MG63 (cell line): Measurements from ENCODE around the gene ECHDC3. TPM values are rescaled to one million over a fixed set of nuclear protein-coding genes. Genes with fewer than 3 reads are reported as not detected.
"Not testable (repeated sequence)": the region's sequence is repeated elsewhere in the genome, so short reads cannot be mapped to it uniquely, and the experiment has no call there.

ENCODE experiments used
- DNase-seq: peaks from one replicate; pipeline ENCODE4 v3.0.0-alpha.2; 2020
- H3K27me3 ChIP-seq: fragments of 250-450 bp; sonication (Bioruptor Pico); 2 replicates; pipeline ENCODE4 v1.5.1; 2020; ENCODE audit warnings: mild to moderate bottlenecking, moderate library complexity
- H3K36me3 ChIP-seq: fragments of 250-450 bp; sonication (Bioruptor Pico); 2 replicates; pipeline ENCODE4 v1.5.1; 2020; ENCODE audit warnings: mild to moderate bottlenecking, moderate library complexity
- H3K4me3 ChIP-seq: fragments of 250-450 bp; sonication (Bioruptor Pico); 2 replicates; pipeline ENCODE4 v1.5.1; 2020; ENCODE audit warnings: mild to moderate bottlenecking, moderate library complexity
- H3K9me3 ChIP-seq: fragments of 250-450 bp; sonication (Bioruptor Pico); 2 replicates; pipeline ENCODE4 v1.5.1; 2020; ENCODE audit warnings: mild to moderate bottlenecking, moderate library complexity
- total RNA-seq: library from RNA; depleted of rRNA; stranded (reverse); fragments of >200 nt; shearing (Covaris generic); gene quantifications from 2 replicates; pipeline ENCODE4 v1.2.3, GENCODE V29; 2014; ENCODE audit warnings: low replicate concordance; rRNA removed

Gene ECHDC3, protein sequence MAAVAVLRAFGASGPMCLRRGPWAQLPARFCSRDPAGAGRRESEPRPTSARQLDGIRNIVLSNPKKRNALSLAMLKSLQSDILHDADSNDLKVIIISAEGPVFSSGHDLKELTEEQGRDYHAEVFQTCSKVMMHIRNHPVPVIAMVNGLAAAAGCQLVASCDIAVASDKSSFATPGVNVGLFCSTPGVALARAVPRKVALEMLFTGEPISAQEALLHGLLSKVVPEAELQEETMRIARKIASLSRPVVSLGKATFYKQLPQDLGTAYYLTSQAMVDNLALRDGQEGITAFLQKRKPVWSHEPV
- total RNA-seq = 45.2 and 63.9 TPM in 2 replicates

DNA sequence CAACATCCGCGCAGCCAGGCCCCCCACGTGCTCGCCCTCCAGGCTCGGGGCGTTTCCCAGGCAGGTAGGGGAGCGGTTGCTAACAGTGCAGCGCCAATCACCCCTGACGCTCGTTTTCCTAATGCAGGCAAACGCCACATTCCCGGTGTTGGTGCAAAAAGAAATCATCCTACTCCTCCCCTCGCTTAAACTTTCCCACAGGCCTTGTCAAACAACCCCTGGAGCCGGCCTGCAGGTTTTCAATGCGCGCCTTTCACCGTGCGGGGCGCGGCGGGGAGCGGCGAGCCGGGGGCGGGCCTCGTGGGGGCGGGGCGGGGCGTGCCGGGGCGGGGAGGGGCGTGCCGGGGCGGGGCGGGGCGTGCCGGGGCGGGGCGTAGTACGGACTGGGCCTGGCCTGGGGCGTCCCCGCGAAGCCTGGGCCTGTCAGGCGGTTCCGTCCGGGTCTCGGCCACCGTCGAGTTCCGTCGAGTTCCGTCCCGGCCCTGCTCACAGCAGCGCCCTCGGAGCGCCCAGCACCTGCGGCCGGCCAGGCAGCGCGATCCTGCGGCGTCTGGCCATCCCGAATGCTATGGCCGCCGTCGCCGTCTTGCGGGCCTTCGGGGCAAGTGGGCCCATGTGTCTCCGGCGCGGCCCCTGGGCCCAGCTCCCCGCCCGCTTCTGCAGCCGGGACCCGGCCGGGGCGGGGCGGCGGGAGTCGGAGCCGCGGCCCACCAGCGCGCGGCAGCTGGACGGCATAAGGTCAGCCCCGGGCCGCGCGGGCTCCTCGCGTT lies at the start of gene ECHDC3:
TSS of gene ECHDC3 (plus strand) at position 374 of the 770 bp plus-strand sequence. CDS start at position 569, 195 bp downstream.
- Histone ChIP-seq H3K36me3 (peaks cover 22% of the 10 kb centered on the region), H3K27me3 (no peaks in the 10 kb centered on the region), H3K9me3 (no peaks in the 10 kb centered on the region), H3K4me3 (peak within 1 kb of the TSS; percentile 86)
- DNase-seq = peak; percentile 70

DNA sequence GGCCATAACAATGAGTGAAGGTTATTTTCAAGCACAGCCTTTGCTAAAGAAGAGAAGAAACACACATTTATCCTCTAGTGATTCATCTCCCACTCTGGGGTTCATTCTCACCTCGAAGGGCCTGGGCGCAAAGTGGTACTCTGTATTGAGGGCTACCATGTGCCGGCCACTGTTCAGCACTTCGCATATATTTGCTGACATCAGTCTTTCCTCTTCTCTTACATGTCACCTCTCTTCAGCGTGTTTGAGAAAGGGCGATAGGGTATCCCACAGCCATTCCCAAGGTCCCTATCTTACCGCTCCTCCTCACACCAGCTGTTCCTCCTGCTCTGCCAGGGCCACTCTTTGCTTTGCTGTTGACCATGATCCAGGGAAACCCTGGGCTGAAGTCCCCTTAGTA lies 48.8 kb upstream of the ECHDC3 start:
- H3K9me3 ChIP-seq = no peaks in the 10 kb centered on the region
- no peak for DNase-seq
- H3K4me3 ChIP-seq = no peak overlapping the region
- no peaks in the 10 kb centered on the region for H3K36me3 ChIP-seq
- H3K27me3 ChIP-seq = no peaks in the 10 kb centered on the region

GRCh38 chr10:11695779-11696178 lies 46.4 kb upstream of the ECHDC3 start:
- H3K27me3 ChIP-seq = no peaks in the 10 kb centered on the region
- DNase-seq = no peak
- H3K36me3 ChIP-seq = no peaks in the 10 kb centered on the region
- H3K9me3 ChIP-seq = no peaks in the 10 kb centered on the region
- no peak overlapping the region for H3K4me3 ChIP-seq

DNA sequence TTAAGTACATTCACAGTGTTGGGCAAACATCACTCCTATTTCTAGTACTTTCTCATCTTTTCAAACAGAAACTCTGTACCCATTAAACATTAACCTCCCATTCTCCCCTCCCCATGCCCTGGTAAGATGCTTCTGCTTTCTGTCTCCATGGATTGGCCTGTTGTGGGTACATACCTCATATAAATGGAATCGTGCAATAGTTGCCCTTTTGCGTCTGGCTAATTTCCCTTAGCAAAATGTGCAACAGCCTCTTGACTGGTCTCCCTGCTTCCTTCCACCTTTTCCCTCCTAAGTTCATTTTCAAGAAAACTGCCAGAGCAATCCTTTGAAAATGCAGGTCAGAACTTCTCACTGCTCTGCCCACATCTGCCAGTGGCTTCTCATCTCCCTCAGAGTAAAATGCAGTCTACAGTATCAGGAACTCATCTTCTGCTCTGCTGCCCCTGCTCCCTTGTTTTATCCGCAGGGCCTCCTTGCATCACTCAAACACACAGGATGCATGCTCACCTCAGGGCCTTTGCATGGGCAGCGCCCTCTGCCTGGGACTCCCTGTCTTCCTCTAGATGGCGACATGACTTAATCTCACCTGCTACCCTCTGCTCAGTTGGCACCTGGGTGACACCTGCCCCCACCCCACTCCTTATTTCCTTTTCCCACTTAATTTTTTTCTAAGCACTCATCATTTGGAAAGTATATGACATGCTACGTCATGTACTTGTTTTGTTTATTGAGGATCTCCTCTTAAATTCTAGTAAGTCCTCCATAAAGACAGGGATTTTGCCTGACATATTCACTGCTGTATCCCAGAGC lies 44.3 kb upstream of the ECHDC3 start:
- no peak for DNase-seq
- Histone ChIP-seq H3K27me3 (no peaks in the 10 kb centered on the region), H3K36me3 (no peaks in the 10 kb centered on the region), H3K9me3 (no peaks in the 10 kb centered on the region), H3K4me3 (no peak overlapping the region)

DNA sequence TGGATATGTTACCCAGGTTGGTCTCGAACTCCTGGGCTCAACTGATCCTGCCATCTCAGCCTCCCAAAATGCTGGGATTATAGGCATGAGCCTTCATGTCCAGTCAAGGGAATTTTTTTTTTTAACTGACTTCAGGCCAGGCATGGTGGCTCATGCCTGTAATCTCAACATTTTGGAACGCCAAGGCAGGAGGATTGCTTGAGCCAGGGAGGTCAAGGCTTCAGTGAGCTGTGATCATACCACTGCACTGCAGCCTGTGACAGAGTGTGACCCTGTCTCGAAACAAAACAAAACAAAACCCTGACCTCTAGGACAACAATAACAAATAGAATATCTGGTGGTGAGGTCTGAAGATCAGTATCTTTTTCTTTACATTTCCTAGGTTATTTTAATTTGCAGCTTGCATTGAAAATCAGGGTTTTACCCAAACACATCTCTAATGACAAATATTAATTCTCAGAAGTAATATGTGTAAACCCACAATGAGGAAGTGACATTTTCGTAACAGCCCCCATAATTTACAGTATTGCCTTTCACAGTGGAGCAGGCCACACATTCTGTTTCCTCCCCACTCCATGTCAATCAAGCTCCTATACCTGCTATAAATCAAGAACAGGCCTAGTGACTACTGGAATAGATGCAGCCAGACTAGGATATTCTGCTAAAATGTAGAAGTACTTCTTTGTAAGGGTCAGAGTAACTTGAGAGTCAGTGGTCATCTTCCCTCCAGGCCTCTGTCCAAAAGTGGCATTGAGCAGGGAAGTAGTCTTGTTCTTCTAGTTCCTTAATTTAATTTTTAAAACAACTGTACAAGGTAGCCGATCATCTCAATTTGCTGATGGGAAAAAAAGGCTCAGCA lies 43.3 kb upstream of the ECHDC3 start:
- Histone ChIP-seq H3K36me3 (no peaks in the 10 kb centered on the region), H3K4me3 (no peak overlapping the region), H3K27me3 (no peaks in the 10 kb centered on the region), H3K9me3 (no peaks in the 10 kb centered on the region)
- no peak for DNase-seq

GRCh38 chr10:11699550-11700097 lies 42.6 kb upstream of the ECHDC3 start:
- Histone ChIP-seq H3K4me3 (no peak overlapping the region), H3K27me3 (no peaks in the 10 kb centered on the region), H3K9me3 (no peaks in the 10 kb centered on the region), H3K36me3 (no peaks in the 10 kb centered on the region)
- DNase-seq = no peak

GRCh38 chr10:11700539-11700938 lies 41.6 kb upstream of the ECHDC3 start:
- H3K9me3 ChIP-seq = no peaks in the 10 kb centered on the region
- no peaks in the 10 kb centered on the region for H3K36me3 ChIP-seq
- no peak for DNase-seq
- no peak overlapping the region for H3K4me3 ChIP-seq
- H3K27me3 ChIP-seq = no peaks in the 10 kb centered on the region

- DNase-seq = no peak
- no peaks in the 10 kb centered on the region for H3K9me3 ChIP-seq
- H3K4me3 ChIP-seq = no peak overlapping the region
- no peaks in the 10 kb centered on the region for H3K27me3 ChIP-seq
- no peaks in the 10 kb centered on the region for H3K36me3 ChIP-seq
Measured at GRCh38 chr10:11701451-11702095, 40.6 kb upstream of the ECHDC3 start.

DNA sequence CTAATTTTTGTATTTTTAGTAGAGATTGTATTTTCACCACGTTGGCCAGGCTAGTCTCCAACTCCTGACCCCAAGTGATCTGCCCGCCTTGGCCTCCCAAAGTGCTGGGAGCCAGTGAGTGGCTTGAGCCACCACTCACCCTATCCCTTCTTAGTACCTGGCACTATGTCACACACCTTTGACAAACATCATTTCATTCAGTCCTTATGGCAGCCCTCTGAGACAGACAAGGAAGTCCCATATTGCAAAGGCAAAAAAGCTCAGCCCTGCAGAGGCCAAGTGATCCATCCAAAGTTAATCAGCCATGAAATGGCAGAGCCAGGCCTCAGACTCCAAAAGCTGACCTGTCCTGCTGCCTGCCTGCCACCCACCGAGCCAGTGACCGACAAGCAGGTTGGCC lies 39.9 kb upstream of the ECHDC3 start:
- no peak overlapping the region for H3K4me3 ChIP-seq
- H3K9me3 ChIP-seq = no peaks in the 10 kb centered on the region
- DNase-seq = no peak
- no peaks in the 10 kb centered on the region for H3K27me3 ChIP-seq
- H3K36me3 ChIP-seq = no peaks in the 10 kb centered on the region

GRCh38 chr10:11704092-11704491 lies 38.1 kb upstream of the ECHDC3 start:
- no peaks in the 10 kb centered on the region for H3K36me3 ChIP-seq
- no peaks in the 10 kb centered on the region for H3K9me3 ChIP-seq
- no peaks in the 10 kb centered on the region for H3K27me3 ChIP-seq
- no peak overlapping the region for H3K4me3 ChIP-seq
- DNase-seq = no peak

DNA sequence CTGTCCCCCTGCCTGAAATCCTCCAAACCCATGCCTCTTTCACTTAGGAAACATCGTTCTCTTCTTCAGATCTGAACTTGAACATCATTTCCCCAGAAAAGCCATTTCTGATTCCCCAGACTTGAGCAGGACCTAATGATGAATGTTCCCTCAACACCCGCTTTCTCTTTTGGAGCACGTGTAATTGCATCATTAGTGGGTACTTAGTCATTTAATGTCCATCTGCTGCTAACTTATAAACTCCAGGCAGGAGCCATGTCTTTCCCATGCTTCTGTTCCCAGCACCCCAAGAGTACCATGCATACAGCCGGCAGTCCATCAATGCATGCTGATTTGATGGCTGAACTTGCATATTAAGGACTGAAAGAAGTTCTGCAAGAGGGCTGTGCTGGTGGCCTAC lies 36.5 kb upstream of the ECHDC3 start:
- no peak for DNase-seq
- H3K27me3 ChIP-seq = no peaks in the 10 kb centered on the region

GRCh38 chr10:11706895-11707567 lies 35.2 kb upstream of the ECHDC3 start:
- Histone ChIP-seq H3K4me3 (no peak overlapping the region), H3K36me3 (no peaks in the 10 kb centered on the region), H3K27me3 (no peaks in the 10 kb centered on the region), H3K9me3 (no peaks in the 10 kb centered on the region)
- no peak for DNase-seq

More for the DNA sequence above, 36.5 kb upstream of the ECHDC3 start:
- Histone ChIP-seq H3K4me3 (no peak overlapping the region), H3K9me3 (no peaks in the 10 kb centered on the region), H3K36me3 (no peaks in the 10 kb centered on the region)

DNA sequence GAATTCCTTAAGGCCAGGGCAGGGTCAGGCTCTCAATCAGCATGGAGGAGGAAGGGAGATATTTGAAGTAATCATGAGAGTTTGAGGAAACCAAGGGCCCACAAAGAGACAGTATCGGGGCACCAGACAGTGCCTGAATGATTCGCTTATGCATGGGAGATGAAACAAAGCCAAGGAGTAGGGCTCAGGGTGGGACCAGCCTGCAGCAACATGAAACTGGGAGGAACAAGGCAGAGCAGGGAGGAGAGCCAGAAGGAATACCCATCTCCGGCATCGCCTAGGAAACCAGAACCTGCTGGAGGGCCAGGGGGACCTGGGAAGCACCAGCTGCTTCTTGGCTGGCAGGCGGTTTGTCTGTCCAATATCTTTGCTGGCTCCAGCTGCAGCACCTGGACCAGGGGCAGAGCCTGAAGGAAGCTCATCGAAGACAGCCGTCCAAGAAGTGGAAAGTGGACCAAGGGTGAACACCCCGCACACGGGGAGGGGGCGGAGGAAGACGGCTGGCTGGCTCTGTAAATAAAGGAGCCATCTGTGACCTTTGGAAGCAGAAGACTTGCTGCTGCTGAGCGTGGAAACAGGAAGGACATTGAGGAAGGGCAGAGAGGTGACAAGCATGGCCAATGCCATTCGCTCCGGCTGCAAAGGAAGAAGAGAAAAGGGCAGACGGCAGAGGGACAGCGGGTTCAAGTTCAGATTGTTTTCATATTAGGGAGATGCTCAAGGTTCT lies 34.4 kb upstream of the ECHDC3 start:
- H3K27me3 ChIP-seq = no peaks in the 10 kb centered on the region
- H3K9me3 ChIP-seq = no peaks in the 10 kb centered on the region
- no peak for DNase-seq
- H3K4me3 ChIP-seq = no peak overlapping the region
- no peaks in the 10 kb centered on the region for H3K36me3 ChIP-seq

DNA sequence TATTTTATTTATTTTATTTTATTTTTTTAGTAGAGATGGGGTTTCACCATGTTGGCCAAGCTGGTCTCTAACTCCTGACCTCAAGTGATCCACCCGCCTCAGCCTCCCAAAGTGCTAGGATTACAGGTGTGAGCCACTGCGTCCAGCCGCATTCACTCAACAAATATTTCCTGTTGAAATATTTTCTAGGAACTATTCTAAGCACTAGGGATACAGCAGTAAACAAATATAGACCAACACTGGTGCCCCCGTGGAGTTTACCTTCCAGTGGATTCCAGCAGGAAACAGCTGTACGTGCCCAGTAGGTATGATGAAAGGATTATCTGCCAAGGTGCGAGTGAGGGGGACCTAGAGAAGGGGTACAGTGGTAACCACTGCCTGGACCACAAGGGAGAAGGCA lies 33.4 kb upstream of the ECHDC3 start:
- H3K4me3 ChIP-seq, H3K36me3 ChIP-seq, H3K27me3 ChIP-seq, DNase-seq, H3K9me3 ChIP-seq: not testable (repeated sequence)

DNA sequence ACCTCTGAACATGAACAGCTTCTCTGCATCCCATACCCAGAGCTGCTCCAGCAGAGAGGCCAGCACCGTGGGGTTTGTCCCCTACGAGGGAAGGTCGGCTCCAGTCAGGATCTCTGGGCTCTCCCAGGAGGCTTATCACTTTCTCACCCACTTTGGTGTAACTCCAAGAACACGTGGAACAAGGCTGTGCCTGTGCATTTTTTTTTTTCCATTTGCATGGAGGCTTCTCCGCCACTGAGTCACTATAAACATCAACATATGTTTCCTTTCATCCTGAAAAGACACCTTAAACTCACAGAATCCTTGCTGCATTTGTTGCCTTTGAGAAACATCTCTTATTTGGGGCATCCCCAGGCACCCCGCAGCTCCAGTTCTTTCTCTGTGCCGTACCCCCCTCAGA lies 29.4 kb upstream of the ECHDC3 start:
- no peak for DNase-seq
- no peak overlapping the region for H3K4me3 ChIP-seq
- no peaks in the 10 kb centered on the region for H3K36me3 ChIP-seq
- no peaks in the 10 kb centered on the region for H3K27me3 ChIP-seq
- no peaks in the 10 kb centered on the region for H3K9me3 ChIP-seq
